Nephron progenitor cell (in vitro differentiated cells): ENCODE measurements around the gene UROC1.

Experiments
- DNase-seq: peaks from one replicate; pipeline ENCODE4 v3.0.0; 2021
- H3K27ac Mint-ChIP-seq: 2 replicates; pipeline ENCODE4 v1.8.0; 2021; ENCODE audit warnings: mild to moderate bottlenecking, moderate library complexity, mixed read lengths
- H3K27me3 Mint-ChIP-seq: 2 replicates; pipeline ENCODE4 v1.8.0; 2021; ENCODE audit warnings: mild to moderate bottlenecking, low read depth, mixed read lengths; ENCODE audit not compliant: poor library complexity
- H3K36me3 Mint-ChIP-seq: 2 replicates; pipeline ENCODE4 v1.8.0; 2021; ENCODE audit warnings: low read depth, mixed read lengths
- H3K4me1 Mint-ChIP-seq: 2 replicates; pipeline ENCODE4 v1.8.0; 2021; ENCODE audit warnings: mixed read lengths
- H3K4me3 Mint-ChIP-seq: 2 replicates; pipeline ENCODE4 v1.8.0; 2021; ENCODE audit warnings: mild to moderate bottlenecking, moderate library complexity, mixed read lengths
- H3K9me3 Mint-ChIP-seq: 2 replicates; pipeline ENCODE4 v1.8.0; 2021; ENCODE audit warnings: mild to moderate bottlenecking, moderate library complexity, mixed read lengths
- CTCF ChIP-seq: fragments of 200-600 bp; sonication (generic); IDR thresholded peaks from 2 replicates; pipeline ENCODE4 v1.5.0; 2021; ENCODE audit warnings: antibody characterized with exemption

UROC1 gene

GRCh38 chr3:126503701-126504100 lies 13.9 kb downstream of the UROC1 start:
- TF ChIP-seq CTCF, result no peak

GRCh38 chr3:126502656-126503055 lies 14.9 kb downstream of the UROC1 start:
- TF ChIP-seq CTCF, result no peak
- no peak overlapping the region for H3K27ac Mint-ChIP-seq
- peaks cover 9% of the 10 kb centered on the region for H3K4me1 Mint-ChIP-seq
- no peaks in the 10 kb centered on the region for H3K9me3 Mint-ChIP-seq
- H3K36me3 Mint-ChIP-seq, result no peaks in the 10 kb centered on the region
- DNase-seq, result no peak
- no peak overlapping the region for H3K4me3 Mint-ChIP-seq
- H3K27me3 Mint-ChIP-seq, result peaks cover 13% of the 10 kb centered on the region

More at GRCh38 chr3:126503701-126504100, 13.9 kb downstream of the UROC1 start:
- DNase-seq, result no peak
- no peak overlapping the region for H3K4me3 Mint-ChIP-seq
- H3K4me1 Mint-ChIP-seq, result peaks cover 7% of the 10 kb centered on the region
- H3K9me3 Mint-ChIP-seq, result no peaks in the 10 kb centered on the region
- peaks cover 13% of the 10 kb centered on the region for H3K27me3 Mint-ChIP-seq
- H3K27ac Mint-ChIP-seq, result no peak overlapping the region
- H3K36me3 Mint-ChIP-seq, result no peaks in the 10 kb centered on the region

- Mint-ChIP-seq H3K27me3 (peaks cover 13% of the 10 kb centered on the region), H3K27ac (no peak overlapping the region), H3K4me3 (no peak overlapping the region), H3K4me1 (peaks cover 16% of the 10 kb centered on the region), H3K9me3 (no peaks in the 10 kb centered on the region), H3K36me3 (no peaks in the 10 kb centered on the region)
- DNase-seq, result no peak
- TF ChIP-seq CTCF, result no peak
These were observed 15.8 kb downstream of the UROC1 start for GRCh38 chr3:126501736-126502135.

- Mint-ChIP-seq H3K27ac (no peak overlapping the region), H3K27me3 (peaks cover 13% of the 10 kb centered on the region), H3K36me3 (no peaks in the 10 kb centered on the region), H3K9me3 (no peaks in the 10 kb centered on the region), H3K4me1 (peaks cover 17% of the 10 kb centered on the region), H3K4me3 (no peak overlapping the region)
- DNase-seq, result no peak
- TF ChIP-seq CTCF, result no peak
These were observed 16.5 kb downstream of the UROC1 start for GRCh38 chr3:126501054-126501453.

GRCh38 chr3:126500016-126500415 lies 17.6 kb downstream of the UROC1 start:
- no peaks in the 10 kb centered on the region for H3K9me3 Mint-ChIP-seq
- DNase-seq, result no peak

More at GRCh38 chr3:126500016-126500415, 17.6 kb downstream of the UROC1 start:
- H3K4me3 Mint-ChIP-seq, result no peak overlapping the region
- H3K27ac Mint-ChIP-seq, result no peak overlapping the region
- TF ChIP-seq CTCF, result no peak
- peaks cover 12% of the 10 kb centered on the region for H3K27me3 Mint-ChIP-seq
- peaks cover 15% of the 10 kb centered on the region for H3K4me1 Mint-ChIP-seq
- H3K36me3 Mint-ChIP-seq, result no peaks in the 10 kb centered on the region
